ENCODE data around the gene OPCML.

Gene OPCML

GRCh38 chr11:132992838-132993631 is 539.3 kb downstream of the OPCML start:
- TF ChIP-seq SPI1 (IDR thresholded peaks at IDR 0.05; ENCODE audit: borderline replicate concordance, low read depth), result no peak
- no peak for TF ChIP-seq GABPA (IDR thresholded peaks at IDR 0.05; ENCODE audit: low read depth)
- no peak for TF ChIP-seq CTCF (IDR thresholded peaks at IDR 0.05; ENCODE audit: insufficient read depth, low read length)
- TF ChIP-seq POLR2AphosphoS5 (IDR thresholded peaks at IDR 0.05; ENCODE audit: low read depth), result no peak
- TF ChIP-seq REST (IDR thresholded peaks at IDR 0.05; ENCODE audit: insufficient replicate concordance, low read depth), result no peak
- Histone ChIP-seq H3K4me3 (replicated peaks; ENCODE audit: insufficient read depth, low read length) (no peak overlapping the region), H3K27me3 (ENCODE audit: insufficient read depth, poor library complexity, severe bottlenecking) (peaks cover 12% of the 10 kb centered on the region), H3K27ac (replicated peaks) (no peak overlapping the region)
- DNase-seq (ENCODE audit: low read depth in 1 of 2, low spot score in 1 of 2), result no peak

- TF ChIP-seq GABPA (IDR thresholded peaks at IDR 0.05; ENCODE audit: low read depth) (no peak), REST (IDR thresholded peaks at IDR 0.05; ENCODE audit: insufficient replicate concordance, low read depth) (no peak), POLR2AphosphoS5 (IDR thresholded peaks at IDR 0.05; ENCODE audit: low read depth) (no peak), CTCF (IDR thresholded peaks at IDR 0.05; ENCODE audit: insufficient read depth, low read length) (no peak), SPI1 (IDR thresholded peaks at IDR 0.05; ENCODE audit: borderline replicate concordance, low read depth) (no peak)
- H3K27ac ChIP-seq (replicated peaks), result no peak overlapping the region
- no peak for DNase-seq (ENCODE audit: low read depth in 1 of 2, low spot score in 1 of 2)
- H3K27me3 ChIP-seq (ENCODE audit: insufficient read depth, poor library complexity, severe bottlenecking), result peaks cover 7% of the 10 kb centered on the region
- no peak overlapping the region for H3K4me3 ChIP-seq (replicated peaks; ENCODE audit: insufficient read depth, low read length)
These were observed 543.9 kb downstream of the OPCML start for GRCh38 chr11:132988411-132988810.

- Histone ChIP-seq H3K27me3 (ENCODE audit: insufficient read depth, poor library complexity, severe bottlenecking) (peaks cover 3% of the 10 kb centered on the region), H3K27ac (replicated peaks) (no peak overlapping the region), H3K4me3 (replicated peaks; ENCODE audit: insufficient read depth, low read length) (no peak overlapping the region)
- no peak for DNase-seq (ENCODE audit: low read depth in 1 of 2, low spot score in 1 of 2)
- TF ChIP-seq SPI1 (IDR thresholded peaks at IDR 0.05; ENCODE audit: borderline replicate concordance, low read depth), result no peak
- TF ChIP-seq GABPA (IDR thresholded peaks at IDR 0.05; ENCODE audit: low read depth), result no peak
- TF ChIP-seq CTCF (IDR thresholded peaks at IDR 0.05; ENCODE audit: insufficient read depth, low read length), result no peak
- no peak for TF ChIP-seq REST (IDR thresholded peaks at IDR 0.05; ENCODE audit: insufficient replicate concordance, low read depth)
- no peak for TF ChIP-seq POLR2AphosphoS5 (IDR thresholded peaks at IDR 0.05; ENCODE audit: low read depth)
These were observed 544.4 kb downstream of the OPCML start for GRCh38 chr11:132987936-132988335.

Data from HL-60 (cell line).